Measurements from ENCODE around the gene ZBTB16. TPM values are rescaled to one million over a fixed set of nuclear protein-coding genes. Genes with fewer than 3 reads are reported as not detected.

ZBTB16 gene
- total RNA-seq, 1 experiment from 2014 or later: 0.44 TPM

GRCh38 chr11:114058871-114059277 is 637 bp upstream of the ZBTB16 start:
- no peak for DNase-seq
- Histone ChIP-seq H3K4me2 (no peak overlapping the region), H3K4me1 (replicated peaks; ENCODE audit: insufficient read depth) (no peaks in the 10 kb centered on the region), H3K4me3 (no peak overlapping the region), H3K27me3 (ENCODE audit: insufficient read depth, low read depth) (peaks cover 67% of the 10 kb centered on the region), H4K20me1 (ENCODE audit: insufficient read depth) (no peaks in the 10 kb centered on the region), H3F3A (ENCODE audit: insufficient read depth, low read depth) (no peaks in the 10 kb centered on the region), H2AFZ (no peak overlapping the region), H3K36me3 (ENCODE audit: low read depth) (no peaks in the 10 kb centered on the region), H3K27ac (no peak overlapping the region), H3K9me3 (ENCODE audit: insufficient read depth, low read depth) (no peaks in the 10 kb centered on the region), H3K79me2 (ENCODE audit: low read depth) (no peaks in the 10 kb centered on the region), H3K9me2 (ENCODE audit: insufficient read depth) (no peaks in the 10 kb centered on the region)
- ChIA-PET POLR2A (ENCODE audit: unreplicated experiment) (interaction anchor here (0.6 kb wide), 1 partner anchor 12 kb away, joined by 8 read pairs; no protein-coding TSS in a partner anchor), CTCF (no interaction called here)
- no TSS peak for BruUV-seq (replicated peaks)
- intact Hi-C loops (cut with micrococcal nuclease; ENCODE audit: unreplicated experiment): no loop called here
- TF ChIP-seq EZH2 (IDR thresholded peaks at IDR 0.05; ENCODE audit: low read depth) (no peak), CTCF (conservative IDR thresholded peaks at IDR 0.05) (no peak)

GRCh38 chr11:114059984-114060391 is 477 bp downstream of the ZBTB16 start:
- Histone ChIP-seq H3F3A (ENCODE audit: insufficient read depth, low read depth) (no peaks in the 10 kb centered on the region), H3K27ac (no peak overlapping the region), H3K36me3 (ENCODE audit: low read depth) (no peaks in the 10 kb centered on the region), H3K79me2 (ENCODE audit: low read depth) (no peaks in the 10 kb centered on the region), H4K20me1 (ENCODE audit: insufficient read depth) (no peaks in the 10 kb centered on the region), H3K27me3 (ENCODE audit: insufficient read depth, low read depth) (peaks cover 67% of the 10 kb centered on the region), H3K4me2 (no peak overlapping the region), H3K9me2 (ENCODE audit: insufficient read depth) (no peaks in the 10 kb centered on the region), H3K4me3 (no peak overlapping the region), H2AFZ (no peak overlapping the region), H3K4me1 (replicated peaks; ENCODE audit: insufficient read depth) (no peaks in the 10 kb centered on the region), H3K9me3 (ENCODE audit: insufficient read depth, low read depth) (no peaks in the 10 kb centered on the region)
- TF ChIP-seq EZH2 (IDR thresholded peaks at IDR 0.05; ENCODE audit: low read depth): no peak
- no peak for TF ChIP-seq CTCF (conservative IDR thresholded peaks at IDR 0.05)
- CTCF ChIA-PET: no interaction called here
- POLR2A ChIA-PET (ENCODE audit: unreplicated experiment): no interaction called here
- DNase-seq: no peak
- intact Hi-C loops (cut with micrococcal nuclease; ENCODE audit: unreplicated experiment): no loop called here
- BruUV-seq (replicated peaks): no TSS peak

DNA sequence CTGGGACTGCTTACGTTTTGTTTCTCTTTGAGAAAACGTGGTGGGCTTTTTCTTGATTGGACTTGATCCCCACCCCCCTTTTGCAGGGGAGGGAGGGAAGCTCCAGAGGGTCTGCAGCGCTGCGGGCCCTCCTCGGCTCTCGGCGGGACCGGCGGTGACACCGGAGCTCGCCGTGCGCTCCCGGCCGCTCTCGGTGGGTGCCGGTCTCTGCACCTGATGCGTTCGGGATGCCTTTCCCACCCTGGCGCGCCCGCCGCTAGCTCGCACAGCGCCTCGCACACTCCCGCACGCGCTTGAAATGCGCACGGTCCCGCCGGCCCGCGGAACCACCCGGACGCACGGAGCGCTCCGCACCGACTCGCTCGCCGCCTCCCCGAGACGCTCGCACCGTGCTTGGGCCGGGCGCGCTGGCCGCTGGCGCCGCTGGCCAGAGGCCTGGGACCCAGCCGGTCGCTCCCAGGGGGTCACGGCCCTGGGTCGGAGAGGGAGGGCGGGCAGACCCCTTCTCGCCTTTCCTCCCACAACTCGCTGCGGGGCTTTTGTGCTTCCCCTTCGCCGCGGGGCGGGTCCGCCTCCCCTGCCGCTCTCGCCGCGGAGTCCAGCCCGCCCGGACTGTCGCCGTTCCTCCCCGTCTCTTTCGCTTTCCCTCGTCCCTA is 1.0 kb downstream of the ZBTB16 start:
- Histone ChIP-seq H3K4me1 (replicated peaks; ENCODE audit: insufficient read depth) (no peaks in the 10 kb centered on the region), H3K4me2 (no peak overlapping the region), H2AFZ (no peak overlapping the region), H3K9me3 (ENCODE audit: insufficient read depth, low read depth) (no peaks in the 10 kb centered on the region), H3K79me2 (ENCODE audit: low read depth) (no peaks in the 10 kb centered on the region), H3K36me3 (ENCODE audit: low read depth) (no peaks in the 10 kb centered on the region), H3K27me3 (ENCODE audit: insufficient read depth, low read depth) (peaks cover 70% of the 10 kb centered on the region), H3K9me2 (ENCODE audit: insufficient read depth) (no peaks in the 10 kb centered on the region), H3K27ac (no peak overlapping the region), H3K4me3 (no peak overlapping the region), H3F3A (ENCODE audit: insufficient read depth, low read depth) (no peaks in the 10 kb centered on the region), H4K20me1 (ENCODE audit: insufficient read depth) (no peaks in the 10 kb centered on the region)
- POLR2A ChIA-PET (ENCODE audit: unreplicated experiment): no interaction called here
- intact Hi-C loops (cut with micrococcal nuclease; ENCODE audit: unreplicated experiment): no loop called here
- no peak for DNase-seq
- no peak for TF ChIP-seq EZH2 (IDR thresholded peaks at IDR 0.05; ENCODE audit: low read depth)
- TF ChIP-seq CTCF (conservative IDR thresholded peaks at IDR 0.05): no peak
- CTCF ChIA-PET: no interaction called here
- BruUV-seq (replicated peaks): no TSS peak
